ENCODE measurements around the gene ZG16.
"Not testable (repeated sequence)": the region's sequence is repeated elsewhere in the genome, so short reads cannot be mapped to it uniquely, and the experiment has no call there.

The ZG16 gene

DNA sequence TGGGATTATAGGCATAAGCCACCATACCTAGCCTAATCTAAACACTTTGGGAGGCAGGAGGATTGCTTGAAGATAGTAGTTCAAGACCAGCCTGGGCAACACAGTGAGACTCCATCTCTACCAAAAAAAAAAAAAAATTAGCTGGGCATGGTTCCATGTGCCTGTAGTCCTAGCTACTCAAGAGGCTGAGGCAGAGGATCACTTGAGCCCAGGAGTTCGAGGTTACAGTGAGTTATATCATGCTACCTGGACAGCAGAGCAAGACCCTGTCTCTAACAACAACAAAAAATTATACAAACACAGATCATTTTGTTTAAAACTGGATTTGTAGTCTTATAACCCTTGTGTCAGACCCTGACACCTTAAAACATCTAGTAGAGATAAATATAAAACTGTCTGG, 24.5 kb upstream of the ZG16 start:
- no peak for DNase-seq

DNA sequence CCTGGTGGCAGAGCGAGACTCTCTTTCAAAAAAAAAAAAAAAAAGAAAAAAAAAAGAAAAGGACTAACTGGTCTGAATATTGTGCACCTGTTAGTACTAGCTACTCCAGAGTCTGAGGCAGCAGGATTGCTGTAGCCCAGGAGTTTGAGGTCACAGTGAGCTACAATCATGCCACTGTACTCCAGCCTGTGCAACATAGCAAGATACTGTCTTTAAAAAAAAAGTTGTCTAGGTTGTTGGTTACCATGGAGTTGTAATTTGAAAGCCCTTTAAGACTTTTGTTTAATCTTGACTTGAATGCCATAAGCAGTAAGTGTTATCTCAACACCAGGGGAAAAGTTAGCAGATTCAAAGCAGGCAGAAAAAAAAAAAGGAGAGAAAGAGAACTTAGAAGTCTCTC, 21.4 kb upstream of the ZG16 start:
- no peak for DNase-seq

DNA sequence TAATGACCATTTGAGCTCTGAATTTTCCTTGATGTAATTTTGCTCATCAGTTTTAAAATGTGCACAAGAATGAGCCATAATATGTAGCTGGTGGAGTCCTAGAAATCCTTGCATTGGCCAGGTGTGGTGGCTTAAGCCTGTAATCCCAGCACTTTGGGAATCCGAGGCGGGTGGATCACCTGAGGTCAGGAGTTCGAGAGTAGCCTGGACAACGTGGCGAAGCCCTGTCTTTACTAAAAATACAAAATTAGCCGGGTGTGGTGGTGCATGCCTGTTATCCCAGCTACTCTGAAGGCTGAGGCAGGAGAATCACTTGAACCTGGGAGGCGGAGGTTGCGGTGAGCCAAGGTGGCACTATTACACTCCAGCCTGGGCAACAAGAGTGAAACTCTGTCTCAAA, 21.0 kb upstream of the ZG16 start:
- not testable (repeated sequence) for DNase-seq

DNA sequence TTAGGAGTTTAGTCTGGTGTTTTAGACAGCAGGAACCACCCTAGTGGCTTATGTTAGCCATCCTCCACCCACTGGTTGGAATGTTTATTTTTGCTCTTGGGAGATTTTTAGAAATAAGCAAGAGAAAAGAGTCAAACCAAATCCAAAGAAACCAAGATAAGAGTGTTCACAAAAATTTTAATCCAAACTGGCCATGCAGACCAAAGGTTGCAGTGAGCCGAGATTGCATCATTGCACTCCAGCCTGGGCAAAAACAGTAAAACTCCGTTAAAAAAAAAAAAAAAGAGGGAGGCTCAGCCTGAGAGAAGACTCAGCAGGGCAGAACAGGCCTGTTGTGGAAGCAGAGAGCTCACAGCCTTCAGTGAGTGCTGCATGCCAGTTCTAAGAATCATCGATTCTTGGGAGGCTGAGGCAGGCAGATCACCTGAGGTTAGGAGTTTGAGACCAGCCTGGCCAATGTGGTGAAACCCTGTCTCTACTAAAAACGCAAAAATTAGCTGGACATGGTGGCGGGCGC, 20.0 kb upstream of the ZG16 start:
- DNase-seq, result no peak

DNA sequence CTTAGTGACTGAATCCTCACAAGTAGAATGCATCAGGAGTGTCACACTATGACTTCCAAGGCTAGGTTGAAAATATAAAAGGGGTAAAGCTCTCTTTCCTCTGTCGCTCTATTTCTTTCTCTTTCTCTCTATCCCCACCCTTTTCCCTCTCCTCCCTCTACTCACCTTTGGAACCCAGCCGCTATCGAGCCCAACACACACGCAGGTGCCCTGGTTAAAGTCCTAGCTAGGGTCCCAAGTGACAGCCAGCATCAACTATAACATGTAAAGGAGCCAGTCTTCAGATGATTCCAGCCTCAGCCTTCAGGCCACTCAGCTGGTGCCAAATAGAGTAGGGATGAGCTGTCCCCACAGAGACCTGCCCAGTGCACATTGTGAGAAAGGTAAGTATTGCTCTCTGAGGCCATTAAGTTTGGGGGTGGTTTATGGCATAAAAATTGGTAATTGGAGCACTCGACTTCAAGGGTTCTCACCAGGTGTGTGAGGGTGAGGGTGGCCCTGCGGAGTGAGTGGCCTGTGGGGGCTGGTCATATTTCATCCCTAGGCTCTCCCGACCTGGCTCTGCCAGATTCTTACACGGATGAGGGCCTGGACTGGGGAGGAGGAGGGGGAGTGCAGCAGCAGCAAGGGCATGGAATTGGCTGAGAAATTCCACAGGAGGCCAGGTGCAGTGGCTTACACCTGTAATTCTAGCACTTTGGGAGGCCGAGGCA, 17.3 kb upstream of the ZG16 start:
- no peak for DNase-seq

DNA sequence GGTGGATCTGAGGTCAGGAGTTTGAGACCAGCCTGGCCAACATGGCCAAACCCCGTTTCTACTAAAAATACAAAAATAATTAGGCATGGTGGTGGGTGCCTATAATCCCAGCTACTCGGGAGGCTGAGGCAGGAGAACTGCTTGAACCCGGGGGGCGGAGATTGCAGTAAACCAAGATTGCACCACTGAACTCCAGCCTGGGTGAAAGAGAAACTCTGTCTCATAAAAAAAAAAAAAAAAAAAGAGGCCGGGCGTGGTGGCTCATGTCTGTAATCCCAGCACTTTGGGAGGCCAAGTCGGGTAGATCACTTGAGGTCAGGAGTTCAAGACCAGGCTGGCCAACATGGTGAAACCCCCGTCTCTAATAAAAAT, 16.8 kb upstream of the ZG16 start:
- DNase-seq, result not testable (repeated sequence)

DNA sequence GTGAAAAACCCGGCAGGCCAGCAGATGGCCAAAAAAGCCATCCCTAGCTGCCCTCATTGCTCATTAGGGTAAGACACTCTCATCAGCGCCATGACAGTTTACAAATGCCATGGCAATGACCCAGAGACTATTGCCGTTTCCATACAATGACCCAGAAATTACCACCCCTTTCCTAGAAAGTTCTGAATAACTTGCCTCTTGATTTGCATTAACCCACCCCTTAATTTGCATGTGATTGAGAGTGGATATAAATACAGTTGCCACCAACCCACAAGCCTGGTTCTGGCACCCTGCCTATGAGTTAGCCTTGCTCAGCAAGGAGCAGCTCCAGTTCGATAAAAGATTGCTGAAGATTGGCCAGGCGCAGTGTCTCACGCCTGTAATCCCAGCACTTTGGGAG, 16.2 kb upstream of the ZG16 start:
- no peak for DNase-seq

DNA sequence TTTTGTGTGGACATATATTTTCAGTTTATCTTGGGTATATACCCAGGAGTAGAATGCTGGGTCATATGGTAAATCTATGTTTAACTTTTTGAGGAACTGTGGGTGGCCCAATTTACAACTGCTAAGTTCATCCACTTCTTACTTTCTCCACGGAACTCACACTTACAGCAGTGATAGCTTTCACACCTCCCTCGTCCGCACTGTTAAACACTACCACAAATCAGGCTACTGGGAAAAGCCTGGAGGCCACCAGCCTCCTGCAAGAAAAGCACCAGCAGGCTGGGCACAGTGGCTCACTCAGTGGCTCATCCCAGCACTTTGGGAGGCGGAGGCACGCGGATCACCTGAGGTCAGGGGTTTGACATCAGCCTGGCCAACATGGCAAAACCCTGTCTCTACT, 14.7 kb upstream of the ZG16 start:
- no peak for DNase-seq

DNA sequence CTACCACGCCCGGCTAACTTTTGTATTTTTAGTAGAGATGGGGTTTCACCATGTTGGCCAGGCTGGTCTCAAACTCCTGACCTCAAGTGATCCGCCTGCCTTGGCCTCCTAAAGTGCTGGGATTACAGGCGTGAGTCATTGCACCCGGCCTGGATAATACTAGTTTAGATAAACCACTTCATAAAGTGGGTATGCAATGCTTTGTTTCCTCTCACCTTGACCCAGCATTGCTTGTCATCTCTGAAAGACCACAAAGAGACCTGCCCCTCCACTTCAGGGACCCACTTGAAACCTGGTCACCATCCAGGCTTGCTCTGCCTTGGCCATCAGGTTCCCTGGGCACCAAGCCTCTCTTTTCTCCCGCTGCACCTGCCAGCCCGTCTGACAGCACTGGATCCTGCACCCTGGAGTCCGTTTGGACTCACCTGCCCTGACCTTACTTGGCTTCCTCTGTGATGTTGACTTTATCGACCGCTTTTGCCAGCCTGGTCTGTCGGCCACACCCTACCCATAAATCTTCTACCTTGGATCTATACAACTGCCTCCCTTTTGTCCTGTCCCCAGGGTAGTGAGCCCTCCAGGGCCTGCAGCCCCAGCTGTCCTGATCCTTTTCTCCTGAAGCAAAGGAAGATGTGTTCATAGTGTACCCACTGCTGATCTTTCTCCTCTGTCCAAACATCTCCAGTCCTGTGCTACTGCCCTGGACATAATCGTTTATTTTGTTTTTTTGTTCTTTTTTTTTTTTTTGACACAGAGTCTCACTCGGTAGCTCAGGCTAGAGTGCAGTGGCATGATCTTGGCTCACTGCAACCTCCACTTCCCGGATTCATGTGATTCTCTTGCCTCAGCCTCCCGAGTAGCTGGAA, 12.7 kb upstream of the ZG16 start:
- no peak for DNase-seq

DNA sequence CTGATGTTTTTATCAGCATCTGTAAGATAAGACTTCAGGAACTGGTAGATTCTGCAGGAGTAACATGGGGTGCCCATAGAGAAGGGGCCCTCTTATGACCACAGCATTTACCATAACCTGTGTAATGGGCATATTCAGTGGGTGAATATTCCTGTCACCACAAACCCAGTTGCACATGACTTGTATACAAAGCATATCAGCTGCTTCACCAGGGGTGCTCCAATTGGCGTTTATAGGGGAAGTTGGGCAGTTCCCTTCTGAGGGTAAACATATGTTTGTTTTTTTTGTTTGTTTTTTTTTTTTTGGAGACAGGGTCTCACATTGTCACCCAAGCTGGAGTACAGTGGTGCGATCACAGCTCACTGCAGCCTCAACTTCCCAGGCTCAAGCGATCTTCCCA, 11.5 kb upstream of the ZG16 start:
- no peak for DNase-seq

DNA sequence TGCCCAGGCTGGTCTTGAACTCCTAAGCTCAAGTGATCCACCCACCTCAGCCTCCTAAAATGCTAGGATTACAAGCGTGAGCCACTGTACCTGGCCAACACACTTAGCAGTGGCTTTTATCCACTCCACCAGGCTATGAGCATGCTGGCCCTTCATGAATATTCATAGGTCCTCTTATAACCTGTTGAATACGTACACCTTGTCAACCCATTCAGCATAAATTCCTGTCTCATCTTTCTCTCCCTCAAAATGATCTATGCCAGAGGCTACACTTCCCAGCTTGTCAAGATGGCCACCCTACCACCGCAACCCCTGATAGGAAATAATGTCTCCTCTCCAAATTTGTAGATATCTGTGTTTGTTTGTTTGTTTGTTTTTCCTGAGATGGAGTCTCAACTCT, 11.0 kb upstream of the ZG16 start:
- no peak for DNase-seq

DNA sequence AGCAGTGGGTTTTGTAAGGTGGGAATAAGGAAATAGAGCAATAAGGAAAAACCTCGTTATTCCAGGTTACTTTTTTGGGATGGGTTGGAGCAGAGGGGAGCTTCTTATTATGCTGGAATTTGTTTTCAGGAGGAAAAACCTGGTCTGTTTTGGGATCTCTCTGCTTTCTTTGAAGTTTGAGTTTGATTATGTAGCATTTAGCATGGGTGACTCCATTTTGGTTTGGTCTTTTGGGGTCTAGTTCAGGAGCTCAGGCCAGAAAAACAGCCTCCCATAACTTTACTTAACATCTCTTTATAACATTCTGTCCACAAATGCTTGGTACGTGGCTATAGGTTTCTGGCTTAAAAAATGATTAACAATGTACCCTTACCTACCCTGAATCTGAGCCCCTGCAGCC, 8.5 kb upstream of the ZG16 start:
- no peak for DNase-seq

DNA sequence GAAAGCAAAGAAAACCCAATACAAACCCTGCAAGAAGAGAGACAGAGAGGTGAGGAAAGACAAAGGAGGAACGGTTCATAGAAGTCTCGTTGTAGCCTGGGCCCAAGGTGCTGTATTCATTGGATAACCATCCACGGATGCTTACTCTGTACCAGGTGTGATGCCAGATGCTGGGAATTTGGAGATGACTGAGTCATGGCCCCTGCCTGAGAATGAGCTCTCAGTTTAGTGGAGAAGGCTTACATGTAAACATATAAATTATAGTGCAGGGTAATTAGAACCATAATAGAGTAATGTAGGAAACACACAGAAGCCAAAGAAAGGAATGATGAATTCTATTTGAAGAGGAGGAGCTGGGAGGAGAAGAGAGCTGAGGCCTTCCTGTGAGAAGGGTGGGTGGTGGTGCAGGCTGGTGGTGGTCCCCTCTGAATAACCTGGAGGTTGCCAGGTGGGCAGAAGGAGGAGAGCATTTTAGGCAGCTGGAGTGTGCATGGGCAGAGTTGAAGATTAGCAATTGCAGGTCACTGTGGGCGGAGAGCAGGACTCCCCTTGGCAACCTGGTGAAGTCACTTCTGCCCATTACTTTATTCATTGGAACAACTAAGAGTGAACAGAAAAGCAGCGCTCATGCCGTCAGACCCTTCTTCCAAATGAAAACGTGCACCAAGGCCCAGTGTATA, 7.7 kb upstream of the ZG16 start:
- no peak for DNase-seq

DNA sequence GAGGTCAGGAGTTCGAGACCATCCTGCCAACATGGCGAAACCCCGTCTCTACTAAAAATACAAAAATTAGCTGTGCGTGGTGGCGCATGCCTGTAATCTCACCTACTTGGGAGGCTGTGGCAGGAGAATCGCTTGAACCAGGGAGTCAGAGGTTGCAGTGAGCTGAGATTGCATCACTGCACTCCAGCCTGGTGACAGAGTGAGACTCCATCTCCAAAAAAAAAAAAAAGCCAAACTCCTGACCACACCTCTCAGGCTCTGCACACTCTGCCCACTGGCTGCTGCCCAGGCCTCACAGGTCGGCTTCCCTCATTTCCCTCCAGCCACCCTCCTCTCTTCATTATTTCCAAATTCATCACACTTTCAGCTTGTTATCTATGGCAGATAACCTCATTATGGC, 5.7 kb upstream of the ZG16 start:
- DNase-seq, result not testable (repeated sequence)

DNA sequence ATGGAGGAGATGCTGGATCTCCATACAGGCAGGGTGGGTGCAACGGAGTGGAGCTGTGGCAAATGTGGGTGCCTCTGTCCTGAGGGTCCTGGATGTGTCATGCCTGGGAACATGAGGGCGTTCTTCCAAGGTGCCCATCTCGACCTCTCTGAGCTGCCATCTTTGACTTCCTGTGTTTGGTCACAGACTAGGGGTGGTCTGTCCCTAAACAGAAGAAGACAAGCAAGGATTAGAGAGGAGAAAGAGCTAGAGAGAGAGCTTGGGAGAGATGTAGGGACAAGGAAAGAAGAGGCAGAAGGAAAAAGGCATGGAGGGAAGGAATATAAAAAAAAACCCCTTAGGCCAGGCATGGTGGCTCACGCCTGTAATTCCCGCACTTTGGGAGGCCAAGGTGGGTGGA, 3.3 kb upstream of the ZG16 start:
- no peak for DNase-seq

DNA sequence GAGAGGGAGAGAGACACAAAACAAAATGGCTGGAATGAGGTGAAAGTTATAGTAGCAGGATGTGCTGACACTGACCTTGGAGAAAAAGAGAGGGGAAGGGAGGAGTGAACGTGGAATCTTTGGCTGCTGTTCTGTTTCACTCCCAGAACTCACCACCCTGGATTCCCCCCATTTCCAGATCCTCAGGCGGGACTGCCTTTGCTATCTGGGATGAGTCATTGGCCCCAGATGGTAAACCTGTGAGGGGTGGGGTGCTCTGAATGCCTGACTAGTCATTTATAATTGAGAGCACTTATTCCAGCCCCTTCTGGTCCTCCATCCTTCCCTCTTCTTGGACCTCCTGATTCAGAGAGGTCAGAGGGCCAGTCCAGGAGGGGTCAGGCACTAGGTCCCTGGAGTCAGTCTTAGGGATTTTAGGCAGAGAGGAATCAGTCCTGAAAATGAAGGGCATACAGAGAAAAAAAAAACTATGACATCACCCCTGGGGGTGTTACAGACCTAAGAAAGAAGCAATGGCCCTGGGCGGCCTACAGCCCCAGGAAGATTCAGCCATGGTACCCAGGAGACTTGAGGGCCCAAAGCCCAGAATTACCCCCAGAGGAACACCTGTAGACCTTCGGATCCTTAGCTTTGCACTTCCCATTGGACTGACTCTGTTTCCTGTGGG, 2.2 kb upstream of the ZG16 start:
- DNase-seq, result no peak

DNA sequence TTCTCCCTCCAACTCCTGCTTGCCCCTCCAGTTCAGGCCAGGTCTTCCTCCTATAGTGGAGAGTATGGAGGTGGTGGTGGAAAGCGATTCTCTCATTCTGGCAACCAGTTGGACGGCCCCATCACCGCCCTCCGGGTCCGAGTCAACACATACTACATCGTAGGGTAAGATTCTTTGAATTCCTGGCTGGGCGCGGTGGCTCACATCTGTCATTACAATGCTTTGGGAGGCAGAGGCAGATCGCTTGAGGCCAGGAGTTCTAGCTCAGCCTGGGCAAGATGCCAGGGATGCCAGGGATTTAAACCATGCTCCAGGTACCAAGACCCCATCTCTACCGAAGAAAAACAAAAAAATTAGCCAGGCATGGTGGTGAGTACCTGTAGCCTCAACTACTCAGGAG, 1.4 kb downstream of the ZG16 start:
- no peak for DNase-seq

DNA sequence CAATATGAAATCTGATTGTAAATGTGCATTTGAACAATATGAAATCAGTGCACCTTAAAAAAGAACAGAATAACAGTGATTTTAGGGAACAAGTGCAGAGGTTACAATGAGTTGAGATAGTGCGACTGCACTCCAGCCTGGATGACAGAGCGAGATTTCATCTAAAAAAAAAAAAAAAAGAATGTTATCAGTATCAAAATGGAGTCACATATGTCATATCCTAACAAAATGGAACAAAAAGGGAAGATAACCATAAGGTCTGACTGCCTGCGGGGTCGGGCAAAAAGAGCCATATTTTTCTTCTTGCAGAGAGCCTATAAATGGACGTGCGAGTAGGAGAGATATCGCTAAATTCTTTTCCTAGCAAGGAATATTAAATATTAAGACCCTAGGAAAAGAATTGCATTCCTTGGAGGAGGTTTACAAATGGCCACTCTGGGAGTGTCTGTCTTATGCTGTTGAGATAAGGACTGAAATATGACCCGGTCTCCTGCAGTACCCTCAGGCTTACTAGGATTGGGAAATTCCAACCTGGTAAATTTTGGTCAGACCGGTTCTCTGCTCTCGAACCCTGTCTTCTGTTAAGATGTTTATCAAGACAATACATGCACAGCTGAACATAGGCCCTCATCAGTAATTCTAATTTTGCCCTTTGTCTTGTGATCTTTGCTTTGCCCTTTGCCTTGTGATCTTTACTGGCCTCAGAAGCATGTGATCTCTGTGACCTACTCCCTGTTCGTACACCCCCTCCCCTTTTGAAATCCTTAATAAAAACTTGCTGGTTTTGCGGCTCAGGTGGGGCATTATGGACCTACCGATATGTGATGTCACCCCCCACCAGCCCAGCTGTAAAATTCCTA, 5.3 kb downstream of the ZG16 start:
- not testable (repeated sequence) for DNase-seq

DNA sequence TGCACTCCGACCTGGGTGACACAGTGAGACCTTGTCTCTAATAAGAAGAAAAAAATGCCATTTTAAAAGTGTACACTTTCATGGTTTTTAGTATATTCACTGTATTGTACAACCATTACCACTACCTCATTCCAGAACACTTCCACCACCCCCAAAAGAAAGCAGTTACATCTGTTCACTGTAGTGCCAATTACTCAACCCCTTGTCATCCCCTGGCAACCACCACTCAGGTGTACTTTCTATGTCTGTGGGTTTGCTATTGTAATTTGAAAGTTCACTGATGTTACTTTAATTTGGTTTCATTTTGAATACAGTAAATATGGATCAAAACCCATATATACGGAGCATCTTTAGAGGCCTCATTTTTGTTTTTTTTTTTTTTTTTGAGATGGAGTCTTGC, 6.1 kb downstream of the ZG16 start:
- no peak for DNase-seq

DNA sequence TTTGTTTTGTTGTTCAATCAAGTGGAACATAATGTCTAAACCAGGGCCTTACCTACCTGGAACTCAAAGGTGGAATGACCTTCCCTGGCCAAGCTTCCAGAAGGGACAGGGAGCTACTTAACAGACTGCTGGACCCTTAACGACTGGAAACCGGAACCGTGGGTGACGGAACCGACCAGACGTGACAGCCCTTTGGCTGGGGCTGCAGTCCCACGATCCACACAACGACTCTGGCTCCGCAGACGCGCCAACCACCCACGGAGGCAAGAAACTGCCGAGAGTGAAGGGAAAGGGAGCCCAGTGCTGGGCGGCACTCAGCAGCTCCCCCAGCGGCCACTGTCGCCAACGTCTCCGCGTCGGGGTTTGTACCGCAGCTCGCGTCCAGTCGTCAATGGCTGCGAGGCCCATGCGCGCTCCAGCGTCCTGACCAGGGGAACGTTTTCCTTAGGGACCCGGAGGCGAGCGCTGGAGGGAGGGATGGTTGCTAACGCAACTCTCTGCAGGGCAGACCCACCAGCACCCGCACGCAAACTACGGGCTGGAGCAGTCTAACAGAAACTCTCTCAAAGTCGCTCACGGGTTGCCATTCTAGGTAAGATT, 6.9 kb downstream of the ZG16 start:
- peak; percentile 47 to 58 (median 56) for DNase-seq

DNA sequence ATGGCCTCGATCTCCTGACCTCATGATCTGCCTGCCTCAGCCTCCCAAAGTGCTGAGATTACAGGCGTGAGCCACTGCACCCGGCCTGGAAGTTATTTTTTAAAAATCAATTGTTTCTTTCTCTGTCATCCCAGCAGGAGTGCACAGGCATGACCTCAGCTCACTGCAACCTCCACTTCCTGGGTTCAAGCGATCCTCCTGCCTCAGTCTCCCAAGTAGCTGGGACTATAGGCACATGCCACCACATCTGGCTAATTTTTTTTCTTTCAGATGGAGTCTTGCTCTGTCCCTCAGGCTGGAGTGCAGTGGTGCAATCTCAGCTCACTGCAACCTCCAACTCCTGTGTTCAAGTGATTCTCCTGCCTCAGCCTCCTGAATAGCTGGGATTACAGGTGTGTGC, 9.1 kb downstream of the ZG16 start:
- not testable (repeated sequence) for DNase-seq

DNA sequence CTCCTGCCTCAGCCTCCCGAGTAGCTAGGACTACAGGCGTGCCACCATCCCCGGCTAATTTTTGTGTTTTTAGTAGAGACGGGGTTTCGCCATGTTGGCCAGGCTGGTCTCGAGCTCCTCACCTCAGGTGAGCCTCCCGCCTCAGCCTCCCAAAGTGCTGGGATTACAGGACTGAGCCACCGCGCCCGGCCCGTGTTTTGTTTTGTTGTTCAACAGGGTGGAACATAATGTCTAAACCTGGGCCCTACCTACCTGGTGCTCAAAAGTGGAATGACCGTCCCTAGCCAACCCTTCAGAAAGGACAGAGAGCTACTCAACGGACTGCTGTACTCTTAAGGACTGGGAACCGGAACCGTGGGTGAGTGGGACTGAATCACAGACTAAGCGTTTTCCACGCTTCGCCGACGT, 11.7 kb downstream of the ZG16 start:
- DNase-seq, result no peak
